C4-2B (cell line): Measurements from ENCODE around the gene CALD1.

ENCODE experiments used
- H3K27ac ChIP-seq: fragments of 450-650 bp; 2 replicates; pipeline ENCODE4 v1.5.1; 2017
- ZFX ChIP-seq: fragments of 450-650 bp; IDR thresholded peaks from 2 replicates; pipeline ENCODE4 v1.6.1; 2017
- TF ChIP-seq, protein P1 (sequence below): fragments of 450-650 bp; conservative IDR thresholded peaks from 2 replicates; pipeline ENCODE4 v1.5.1; 2017; ENCODE audit warnings: mild to moderate bottlenecking

The CALD1 gene

GRCh38 chr7:134926396-134926795, 147.0 kb downstream of the CALD1 start:
- no peak for TF ChIP-seq ZFX
- TF ChIP-seq, protein P1, sequence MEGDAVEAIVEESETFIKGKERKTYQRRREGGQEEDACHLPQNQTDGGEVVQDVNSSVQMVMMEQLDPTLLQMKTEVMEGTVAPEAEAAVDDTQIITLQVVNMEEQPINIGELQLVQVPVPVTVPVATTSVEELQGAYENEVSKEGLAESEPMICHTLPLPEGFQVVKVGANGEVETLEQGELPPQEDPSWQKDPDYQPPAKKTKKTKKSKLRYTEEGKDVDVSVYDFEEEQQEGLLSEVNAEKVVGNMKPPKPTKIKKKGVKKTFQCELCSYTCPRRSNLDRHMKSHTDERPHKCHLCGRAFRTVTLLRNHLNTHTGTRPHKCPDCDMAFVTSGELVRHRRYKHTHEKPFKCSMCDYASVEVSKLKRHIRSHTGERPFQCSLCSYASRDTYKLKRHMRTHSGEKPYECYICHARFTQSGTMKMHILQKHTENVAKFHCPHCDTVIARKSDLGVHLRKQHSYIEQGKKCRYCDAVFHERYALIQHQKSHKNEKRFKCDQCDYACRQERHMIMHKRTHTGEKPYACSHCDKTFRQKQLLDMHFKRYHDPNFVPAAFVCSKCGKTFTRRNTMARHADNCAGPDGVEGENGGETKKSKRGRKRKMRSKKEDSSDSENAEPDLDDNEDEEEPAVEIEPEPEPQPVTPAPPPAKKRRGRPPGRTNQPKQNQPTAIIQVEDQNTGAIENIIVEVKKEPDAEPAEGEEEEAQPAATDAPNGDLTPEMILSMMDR = no peak
- no peak overlapping the region for H3K27ac ChIP-seq

GRCh38 chr7:134927076-134927475, 147.6 kb downstream of the CALD1 start:
- no peak overlapping the region for H3K27ac ChIP-seq
- TF ChIP-seq ZFX = no peak
- TF ChIP-seq, protein P1 = no peak

GRCh38 chr7:134927723-134928122, 148.3 kb downstream of the CALD1 start:
- no peak overlapping the region for H3K27ac ChIP-seq
- TF ChIP-seq, protein P1 = no peak
- TF ChIP-seq ZFX = no peak

- TF ChIP-seq, protein P1 = no peak
- TF ChIP-seq ZFX = no peak
- no peak overlapping the region for H3K27ac ChIP-seq
These were observed 149.1 kb downstream of the CALD1 start for GRCh38 chr7:134928554-134928953.

GRCh38 chr7:134931487-134931886, 152.1 kb downstream of the CALD1 start:
- H3K27ac ChIP-seq = no peak overlapping the region
- no peak for TF ChIP-seq ZFX
- TF ChIP-seq, protein P1 = no peak

GRCh38 chr7:134932707-134933370, 153.4 kb downstream of the CALD1 start:
- no peak overlapping the region for H3K27ac ChIP-seq
- TF ChIP-seq, protein P1 = no peak
- no peak for TF ChIP-seq ZFX

DNA sequence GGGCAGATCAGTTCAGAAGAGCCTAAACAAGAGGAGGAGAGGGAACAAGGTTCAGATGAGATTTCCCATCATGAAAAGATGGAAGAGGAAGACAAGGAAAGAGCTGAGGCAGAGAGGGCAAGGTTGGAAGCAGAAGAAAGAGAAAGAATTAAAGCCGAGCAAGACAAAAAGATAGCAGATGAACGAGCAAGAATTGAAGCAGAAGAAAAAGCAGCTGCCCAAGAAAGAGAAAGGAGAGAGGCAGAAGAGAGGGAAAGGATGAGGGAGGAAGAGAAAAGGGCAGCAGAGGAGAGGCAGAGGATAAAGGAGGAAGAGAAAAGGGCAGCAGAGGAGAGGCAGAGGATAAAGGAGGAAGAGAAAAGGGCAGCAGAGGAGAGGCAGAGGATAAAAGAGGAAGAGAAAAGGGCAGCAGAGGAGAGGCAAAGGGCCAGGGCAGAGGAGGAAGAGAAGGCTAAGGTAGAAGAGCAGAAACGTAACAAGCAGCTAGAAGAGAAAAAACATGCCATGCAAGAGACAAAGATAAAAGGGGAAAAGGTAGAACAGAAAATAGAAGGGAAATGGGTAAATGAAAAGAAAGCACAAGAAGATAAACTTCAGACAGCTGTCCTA, 154.1 kb downstream of the CALD1 start:
- TF ChIP-seq ZFX = no peak
- no peak overlapping the region for H3K27ac ChIP-seq

- H3K27ac ChIP-seq = no peak overlapping the region
- no peak for TF ChIP-seq ZFX
- TF ChIP-seq, protein P1 = no peak
These were observed 156.3 kb downstream of the CALD1 start for GRCh38 chr7:134935701-134936100.
